Bronchial epithelial cell (primary cell): ENCODE data around the gene PLEKHA7. TPM values are rescaled to one million over a fixed set of nuclear protein-coding genes. Genes with fewer than 3 reads are reported as not detected.

Source experiments
- DNase-seq: peaks from one replicate; pipeline ENCODE4 v3.0.0-alpha.2; 2010; ENCODE audit warnings: low read depth
- FAIRE-seq: peaks from 2 replicates; lab custom pipeline; 2011; peaks lifted over from hg19 to GRCh38; lab: Jason Lieb, UNC
- H3K27me3 ChIP-seq: 2 replicates; pipeline ENCODE4 v1.5.1; 2011; ENCODE audit warnings: low read length; ENCODE audit not compliant: control insufficient read depth, insufficient read depth
- H3K36me3 ChIP-seq: 2 replicates; pipeline ENCODE4 v1.5.1; 2011; ENCODE audit warnings: low read length; ENCODE audit not compliant: control insufficient read depth, insufficient read depth
- H3K4me3 ChIP-seq: 2 replicates; pipeline ENCODE4 v1.5.1; 2011; ENCODE audit warnings: mild to moderate bottlenecking, low read depth, low read length, control low read depth
- total RNA-seq: library from RNA; depleted of rRNA; stranded (reverse); fragments of >200 nt; gene quantifications from 2 replicates; pipeline ENCODE4 v1.2.1, GENCODE V29; 2014
- TF ChIP-seq, protein P1 (sequence below): IDR thresholded peaks from 2 replicates; pipeline ENCODE4 v1.5.1; 2011; ENCODE audit warnings: mild to moderate bottlenecking, moderate library complexity, low read length, control low read depth, inconsistent platforms; ENCODE audit not compliant: insufficient read depth, severe bottlenecking

Gene PLEKHA7
- total RNA-seq, 1 donor from 2014 or later = 2.4 TPM

DNA sequence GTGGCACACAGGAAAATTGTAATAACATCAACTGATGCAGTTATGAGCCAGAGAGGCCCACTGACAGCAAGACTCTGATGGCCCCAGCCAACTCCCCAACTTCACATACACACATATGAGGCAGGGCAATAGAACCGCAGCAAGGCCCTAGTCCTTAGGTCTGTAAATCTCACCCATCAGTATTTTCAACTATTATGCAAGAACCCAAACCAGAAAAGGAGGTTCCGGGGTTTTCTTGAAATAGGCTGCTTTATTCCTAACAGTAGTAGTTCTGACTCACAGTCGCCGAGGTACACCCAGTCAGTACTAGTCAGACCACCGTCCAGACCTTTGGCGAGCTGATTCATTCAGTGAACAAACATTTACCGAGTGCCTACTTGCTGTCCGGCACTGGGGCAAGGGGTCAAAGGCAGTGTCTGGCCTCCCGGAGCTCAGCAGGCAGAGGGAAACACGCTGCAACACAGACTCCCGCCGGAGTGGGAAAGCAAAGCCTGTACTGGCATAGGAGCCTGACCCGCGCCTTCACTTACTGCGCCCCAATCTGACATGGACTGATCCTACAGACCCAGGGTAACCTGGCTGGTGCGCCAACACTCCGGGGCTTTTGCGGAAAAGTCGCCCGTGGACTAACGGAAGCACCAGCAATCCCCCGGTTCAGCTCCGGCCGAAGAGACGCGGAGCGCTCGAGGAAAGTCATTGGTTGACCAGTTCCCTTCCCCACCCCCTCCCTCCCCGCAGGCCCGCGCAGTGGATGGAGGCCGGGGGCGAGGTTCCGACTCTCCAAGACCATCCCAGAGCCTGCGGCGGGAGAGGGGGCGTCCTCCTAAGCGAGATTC is 1.3 kb downstream of the PLEKHA7 start:
- no peak for FAIRE-seq
- H3K4me3 ChIP-seq = peak overlapping the region; percentile 53

DNA sequence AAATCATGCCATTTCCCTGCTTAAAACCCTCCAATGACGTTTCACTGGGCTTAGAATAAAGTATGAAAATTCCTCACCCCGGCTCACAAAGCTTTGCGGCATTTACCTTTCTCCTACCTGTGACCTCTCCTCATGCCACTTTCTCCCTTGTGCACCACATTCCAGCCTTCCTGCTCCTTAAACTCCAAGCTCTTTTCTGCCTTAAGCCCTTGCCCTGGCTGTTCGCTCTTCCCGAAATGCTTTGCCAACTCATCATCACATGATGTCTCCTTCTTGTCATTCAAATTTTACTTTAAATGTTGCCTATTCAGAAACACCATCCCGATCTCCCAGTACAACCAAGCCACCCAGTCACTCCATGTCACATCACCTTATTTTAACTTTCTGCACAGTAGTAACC is 2.0 kb downstream of the PLEKHA7 start:
- no peak overlapping the region for H3K4me3 ChIP-seq
- no peak for DNase-seq
- FAIRE-seq = no peak
- peaks cover 2% of the 10 kb centered on the region for H3K27me3 ChIP-seq
- no peaks in the 10 kb centered on the region for H3K36me3 ChIP-seq
- TF ChIP-seq, protein P1, sequence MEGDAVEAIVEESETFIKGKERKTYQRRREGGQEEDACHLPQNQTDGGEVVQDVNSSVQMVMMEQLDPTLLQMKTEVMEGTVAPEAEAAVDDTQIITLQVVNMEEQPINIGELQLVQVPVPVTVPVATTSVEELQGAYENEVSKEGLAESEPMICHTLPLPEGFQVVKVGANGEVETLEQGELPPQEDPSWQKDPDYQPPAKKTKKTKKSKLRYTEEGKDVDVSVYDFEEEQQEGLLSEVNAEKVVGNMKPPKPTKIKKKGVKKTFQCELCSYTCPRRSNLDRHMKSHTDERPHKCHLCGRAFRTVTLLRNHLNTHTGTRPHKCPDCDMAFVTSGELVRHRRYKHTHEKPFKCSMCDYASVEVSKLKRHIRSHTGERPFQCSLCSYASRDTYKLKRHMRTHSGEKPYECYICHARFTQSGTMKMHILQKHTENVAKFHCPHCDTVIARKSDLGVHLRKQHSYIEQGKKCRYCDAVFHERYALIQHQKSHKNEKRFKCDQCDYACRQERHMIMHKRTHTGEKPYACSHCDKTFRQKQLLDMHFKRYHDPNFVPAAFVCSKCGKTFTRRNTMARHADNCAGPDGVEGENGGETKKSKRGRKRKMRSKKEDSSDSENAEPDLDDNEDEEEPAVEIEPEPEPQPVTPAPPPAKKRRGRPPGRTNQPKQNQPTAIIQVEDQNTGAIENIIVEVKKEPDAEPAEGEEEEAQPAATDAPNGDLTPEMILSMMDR = no peak

More for the DNA sequence above, 1.3 kb downstream of the PLEKHA7 start:
- Histone ChIP-seq H3K36me3 (no peaks in the 10 kb centered on the region), H3K27me3 (peaks cover 2% of the 10 kb centered on the region)
- TF ChIP-seq, protein P1 = no peak
- DNase-seq = peak; percentile 94

DNA sequence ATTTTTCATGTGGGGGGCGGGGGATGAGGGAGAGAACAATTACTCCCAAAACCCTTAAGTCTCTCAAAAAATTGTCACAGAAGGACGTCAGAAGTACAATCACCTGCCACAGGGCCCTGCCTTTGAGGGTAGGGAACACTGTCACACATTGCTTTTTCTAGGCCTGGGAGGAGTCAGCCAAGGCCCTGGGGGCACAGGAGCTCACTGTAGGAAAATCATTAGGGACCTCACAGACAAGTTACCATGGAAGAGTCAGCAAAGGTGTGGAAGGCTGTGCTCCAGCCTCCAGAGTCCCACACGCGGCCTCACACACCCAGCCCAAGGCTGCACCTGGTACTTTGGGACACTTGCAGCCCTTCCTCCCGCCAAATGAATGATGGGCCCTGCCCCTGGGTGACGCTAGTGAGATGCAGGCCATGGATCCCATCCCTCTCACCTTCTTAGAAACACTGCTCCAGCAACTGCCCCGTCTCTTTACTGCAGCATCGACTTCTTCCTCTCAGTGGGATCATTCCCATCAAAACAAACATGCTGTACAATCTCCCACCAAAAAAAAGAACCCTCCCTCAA is 3.3 kb downstream of the PLEKHA7 start:
- H3K27me3 ChIP-seq = peaks cover 2% of the 10 kb centered on the region
- H3K36me3 ChIP-seq = no peaks in the 10 kb centered on the region
- TF ChIP-seq, protein P1 = no peak
- no peak for DNase-seq
- no peak overlapping the region for H3K4me3 ChIP-seq
- no peak for FAIRE-seq

DNA sequence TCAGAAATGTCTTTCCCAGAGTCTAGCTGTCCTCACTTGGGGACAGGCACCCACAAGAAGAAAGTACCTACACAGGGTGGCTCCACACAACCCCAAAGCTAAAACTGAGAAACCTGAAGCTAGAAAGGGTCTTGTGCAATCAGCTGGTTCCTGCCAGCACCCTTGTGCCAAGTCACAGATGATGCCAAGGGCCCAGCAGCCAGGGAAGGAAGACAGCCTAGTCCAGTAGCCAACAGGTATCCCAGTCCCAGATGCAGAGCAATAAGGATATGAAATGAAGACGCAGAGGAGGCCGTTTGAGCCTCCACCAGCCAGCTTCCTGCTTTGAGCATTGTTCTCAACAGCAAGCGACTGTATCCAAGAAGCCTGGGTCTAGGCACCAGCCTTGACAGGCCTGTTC is 6.1 kb downstream of the PLEKHA7 start:
- no peak for DNase-seq
- FAIRE-seq = no peak
- TF ChIP-seq, protein P1 = no peak
- no peak overlapping the region for H3K4me3 ChIP-seq
- no peaks in the 10 kb centered on the region for H3K36me3 ChIP-seq
- H3K27me3 ChIP-seq = no peaks in the 10 kb centered on the region

DNA sequence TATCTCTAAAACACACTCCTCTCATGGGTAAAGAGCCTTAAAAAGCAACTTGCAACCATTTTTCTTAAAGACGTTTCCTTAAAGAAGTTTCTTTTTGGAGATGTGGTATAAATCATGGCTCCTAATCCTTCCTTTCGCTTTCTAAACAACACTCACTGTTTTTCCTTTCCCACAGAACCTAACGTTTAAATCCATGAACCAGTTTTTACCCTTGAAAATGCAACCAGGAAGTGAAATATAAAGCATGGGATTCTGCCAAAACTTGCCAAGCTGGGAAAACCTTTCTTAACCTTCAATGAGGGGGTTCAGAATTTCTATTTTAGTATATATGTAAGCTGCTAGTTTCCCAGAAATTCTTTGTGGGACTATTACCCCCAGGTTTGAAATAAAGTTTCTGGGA is 8.6 kb downstream of the PLEKHA7 start:
- TF ChIP-seq, protein P1 = no peak
- H3K4me3 ChIP-seq = no peak overlapping the region
- no peaks in the 10 kb centered on the region for H3K27me3 ChIP-seq
- DNase-seq (no peak), FAIRE-seq (no peak)
- no peaks in the 10 kb centered on the region for H3K36me3 ChIP-seq
